T-cell (primary cell): ENCODE measurements around the gene LRIG3. TPM values are rescaled to one million over a fixed set of nuclear protein-coding genes. Genes with fewer than 3 reads are reported as not detected.

Experiments used
- ATAC-seq, 4 experiments: fragments of 200-7000 bp in 3 of 4; fragments of 150-1000 bp in 1 of 4; cut with Tn5 transposase; replicated peaks in 1 of 4; 1 replicate in 3 of 4; 2 replicates in 1 of 4; pipeline ENCODE4 v1.10.0; 2021; ENCODE audit warnings: moderate library complexity in 3 of 4, mild to moderate bottlenecking in 2 of 4, moderate number of reproducible peaks in 1 of 4
- CTCF ChIA-PET, 2 donors: fragments of 300-600 bp; sonication (Branson Sonifier 250); formaldehyde crosslinking; loops; one replicate each; lab custom pipeline; 2022; ENCODE audit warnings: antibody characterized with exemption in 2 of 2; lab: Charles Lee
- POLR2A ChIA-PET, 2 donors: fragments of 300-600 bp; sonication (Branson Sonifier 250); formaldehyde crosslinking; loops; one replicate each; lab custom pipeline; 2022; ENCODE audit warnings: antibody characterized with exemption in 2 of 2; lab: Charles Lee
- DNase-seq, 35 experiments: peaks; one replicate each; pipeline versions ENCODE4 v3.0.0 to v3.0.0-alpha.2; 2013 to 2023
- H3K27ac ChIP-seq: one replicate; pipeline ENCODE4 v1.5.1; 2013; ENCODE audit warnings: low read length
- H3K27me3 ChIP-seq, 2 experiments: replicated peaks in 1 of 2; 1 replicate in 1 of 2; 2 replicates in 1 of 2; pipeline versions ENCODE4 v1.6.1 to v1.7.0; 2013; ENCODE audit warnings: low read length in 1 of 2, mixed read lengths in 1 of 2; ENCODE audit not compliant: control insufficient read depth in 2 of 2, insufficient read depth in 2 of 2; ENCODE audit errors: extremely low read depth in 1 of 2
- H3K36me3 ChIP-seq, 2 donors: 1 replicate in 1 of 2; 2 replicates in 1 of 2; pipeline versions ENCODE4 v1.6.1 to v1.7.0; 2013; ENCODE audit warnings: low read length in 1 of 2; ENCODE audit not compliant: control insufficient read depth in 2 of 2, insufficient read depth in 1 of 2; ENCODE audit errors: extremely low read depth in 1 of 2
- H3K4me1 ChIP-seq, 2 experiments: 1 replicate in 1 of 2; 2 replicates in 1 of 2; pipeline versions ENCODE4 v1.6.1 to v1.7.0; 2013; ENCODE audit warnings: low read length in 2 of 2, mixed read lengths in 1 of 2; ENCODE audit not compliant: insufficient read depth in 2 of 2, control insufficient read depth in 1 of 2; ENCODE audit errors: extremely low read depth in 1 of 2
- H3K4me3 ChIP-seq, 2 donors: 1 replicate in 1 of 2; 2 replicates in 1 of 2; pipeline versions ENCODE4 v1.5.1 to v1.7.0; 2013; ENCODE audit warnings: mild to moderate bottlenecking in 2 of 2, low read length in 1 of 2, moderate library complexity in 1 of 2; ENCODE audit not compliant: control insufficient read depth in 1 of 2; ENCODE audit errors: extremely low read depth in 1 of 2
- H3K9me3 ChIP-seq: 2 replicates; pipeline ENCODE4 v1.7.0; 2013
- H3K27ac Mint-ChIP-seq, 2 donors: one replicate each; pipeline ENCODE4 v1.8.0; 2020 to 2021; ENCODE audit warnings: mild to moderate bottlenecking in 2 of 2, mixed read lengths in 2 of 2
- H3K27me3 Mint-ChIP-seq, 2 donors: one replicate each; pipeline ENCODE4 v1.8.0; 2021 to 2022; ENCODE audit warnings: mixed read lengths in 2 of 2
- H3K36me3 Mint-ChIP-seq: one replicate; pipeline ENCODE4 v1.8.0; 2021; ENCODE audit warnings: mixed read lengths
- H3K4me1 Mint-ChIP-seq, 3 donors: one replicate each; pipeline ENCODE4 v1.8.0; 2020 to 2022; ENCODE audit warnings: mixed read lengths in 3 of 3, mild to moderate bottlenecking in 1 of 3
- H3K4me3 Mint-ChIP-seq, 3 donors: one replicate each; pipeline ENCODE4 v1.8.0; 2020 to 2022; ENCODE audit warnings: mild to moderate bottlenecking in 3 of 3, mixed read lengths in 3 of 3, moderate library complexity in 3 of 3
- H3K9me3 Mint-ChIP-seq, 3 donors: one replicate each; pipeline ENCODE4 v1.8.0; 2020 to 2022; ENCODE audit warnings: mixed read lengths in 3 of 3
- WGBS: methylation state at CpG from one replicate; pipeline ENCODE4 v1.1.5; 2013; ENCODE audit warnings: missing lambda C conversion rate; ENCODE audit not compliant: insufficient coverage; 5-methylcytosine and 5-hydroxymethylcytosine counted together
- total RNA-seq, 35 experiments: library from RNA in 6 of 35; stranded (reverse) in 6 of 35; fragments of 120-200 nt in 1 of 35; gene quantifications; one replicate each; pipeline versions ENCODE4 v1.2.1 to v1.2.4 and lab custom pipeline; 2013 to 2026

LRIG3 gene
- total RNA-seq, 5 donors from 2014 or later (not counting 1 experiment from before 2014, with no cell fraction given), result 0.09 to 0.13 (median 0.12) TPM; not detected in 2

GRCh38 chr12:58880639-58881038, 39.7 kb downstream of the LRIG3 start:
- DNase-seq (no peak), ATAC-seq (no peak)
- POLR2A ChIA-PET, result no interaction called here

GRCh38 chr12:58877243-58877743, 43.0 kb downstream of the LRIG3 start:
- no peaks in the 10 kb centered on the region for H3K27me3 ChIP-seq
- ATAC-seq, result no peak
- Mint-ChIP-seq H3K27me3 (no peaks in the 10 kb centered on the region), H3K4me1 (no peaks in the 10 kb centered on the region), H3K36me3 (no peaks in the 10 kb centered on the region), H3K9me3 (peaks cover 0 to 6% (median 0%) of the 10 kb centered on the region in 3 donors), H3K4me3 (no peak overlapping the region), H3K27ac (no peak overlapping the region)
- no peaks in the 10 kb centered on the region for H3K4me1 ChIP-seq
- ChIA-PET POLR2A (no interaction called here), CTCF (no interaction called here)
- no peaks in the 10 kb centered on the region for H3K36me3 ChIP-seq
- H3K4me3 ChIP-seq, result no peak overlapping the region
- H3K9me3 ChIP-seq, result no peaks in the 10 kb centered on the region
- WGBS, result 85% methylated on average over 12 of the region's 15 CpGs
- H3K27ac ChIP-seq, result no peak overlapping the region
- no peak for DNase-seq

More at GRCh38 chr12:58880639-58881038, 39.7 kb downstream of the LRIG3 start:
- Mint-ChIP-seq H3K27me3 (no peaks in the 10 kb centered on the region), H3K36me3 (no peaks in the 10 kb centered on the region), H3K4me3 (no peak overlapping the region), H3K9me3 (peaks cover 0 to 4% (median 0%) of the 10 kb centered on the region in 3 donors), H3K27ac (no peak overlapping the region), H3K4me1 (no peaks in the 10 kb centered on the region)
- Histone ChIP-seq H3K27ac (no peak overlapping the region), H3K4me1 (no peaks in the 10 kb centered on the region), H3K27me3 (no peaks in the 10 kb centered on the region), H3K36me3 (no peaks in the 10 kb centered on the region), H3K4me3 (no peak overlapping the region), H3K9me3 (no peaks in the 10 kb centered on the region)
- CTCF ChIA-PET, result no interaction called here
- 85% methylated on average over 3 of the region's 7 CpGs for WGBS

- H3K4me3 Mint-ChIP-seq, result no peak overlapping the region
- no peaks in the 10 kb centered on the region for H3K36me3 Mint-ChIP-seq
- H3K27ac Mint-ChIP-seq, result no peak overlapping the region
- POLR2A ChIA-PET, result no interaction called here
- CTCF ChIA-PET, result no interaction called here
- Histone ChIP-seq H3K36me3 (no peaks in the 10 kb centered on the region), H3K4me1 (no peaks in the 10 kb centered on the region), H3K9me3 (no peaks in the 10 kb centered on the region), H3K4me3 (no peak overlapping the region), H3K27me3 (no peaks in the 10 kb centered on the region), H3K27ac (no peak overlapping the region)
- ATAC-seq (no peak), DNase-seq (no peak)
- WGBS, result 92% methylated on average over 1 of the region's 5 CpGs
- H3K4me1 Mint-ChIP-seq, result no peaks in the 10 kb centered on the region
- H3K9me3 Mint-ChIP-seq, result peaks cover 0 to 6% (median 0%) of the 10 kb centered on the region in 3 donors
- no peaks in the 10 kb centered on the region for H3K27me3 Mint-ChIP-seq
Observed at GRCh38 chr12:58873496-58873895, 46.8 kb downstream of the LRIG3 start.

- H3K27ac Mint-ChIP-seq, result no peak overlapping the region
- POLR2A ChIA-PET, result no interaction called here
- no peaks in the 10 kb centered on the region for H3K4me1 Mint-ChIP-seq
- Histone ChIP-seq H3K4me3 (no peak overlapping the region), H3K4me1 (no peaks in the 10 kb centered on the region), H3K36me3 (no peaks in the 10 kb centered on the region), H3K9me3 (no peaks in the 10 kb centered on the region), H3K27ac (no peak overlapping the region), H3K27me3 (no peaks in the 10 kb centered on the region)
- CTCF ChIA-PET, result no interaction called here
- H3K9me3 Mint-ChIP-seq, result peaks cover 3 to 8% (median 4%) of the 10 kb centered on the region in 3 donors
- H3K36me3 Mint-ChIP-seq, result no peaks in the 10 kb centered on the region
- DNase-seq (no peak), ATAC-seq (no peak)
- no CpG with 5 or more reads among the region's 5 CpGs for WGBS
- no peak overlapping the region for H3K4me3 Mint-ChIP-seq
- no peaks in the 10 kb centered on the region for H3K27me3 Mint-ChIP-seq
Observed at GRCh38 chr12:58871556-58871955, 48.7 kb downstream of the LRIG3 start.

- Histone ChIP-seq H3K9me3 (no peaks in the 10 kb centered on the region), H3K27me3 (no peaks in the 10 kb centered on the region), H3K4me3 (no peak overlapping the region), H3K27ac (no peak overlapping the region), H3K36me3 (no peaks in the 10 kb centered on the region), H3K4me1 (no peaks in the 10 kb centered on the region)
- no peak overlapping the region for H3K4me3 Mint-ChIP-seq
- DNase-seq (no peak), ATAC-seq (no peak)
- H3K27me3 Mint-ChIP-seq, result no peaks in the 10 kb centered on the region
- H3K9me3 Mint-ChIP-seq, result peaks cover 3 to 8% (median 4%) of the 10 kb centered on the region in 3 donors
- no peaks in the 10 kb centered on the region for H3K36me3 Mint-ChIP-seq
- H3K27ac Mint-ChIP-seq, result no peak overlapping the region
- H3K4me1 Mint-ChIP-seq, result no peaks in the 10 kb centered on the region
- POLR2A ChIA-PET, result no interaction called here
- CTCF ChIA-PET, result no interaction called here
- WGBS, result 43% methylated on average over 3 of the region's 4 CpGs
Observed at GRCh38 chr12:58870595-58870994, 49.7 kb downstream of the LRIG3 start.

GRCh38 chr12:58860788-58861240, 59.5 kb downstream of the LRIG3 start:
- Mint-ChIP-seq H3K27me3 (peaks cover 0 to 2% of the 10 kb centered on the region in 2 donors), H3K9me3 (peaks cover 0 to 2% (median 0%) of the 10 kb centered on the region in 3 donors), H3K36me3 (no peaks in the 10 kb centered on the region), H3K4me3 (no peak overlapping the region), H3K27ac (no peak overlapping the region), H3K4me1 (no peaks in the 10 kb centered on the region)
- ChIA-PET POLR2A (no interaction called here), CTCF (no interaction called here)
- 67% methylated on average over 3 of the region's 4 CpGs for WGBS
- ATAC-seq (no peak), DNase-seq (no peak)
- Histone ChIP-seq H3K4me3 (no peak overlapping the region), H3K9me3 (no peaks in the 10 kb centered on the region), H3K36me3 (no peaks in the 10 kb centered on the region), H3K27ac (no peak overlapping the region), H3K4me1 (no peaks in the 10 kb centered on the region), H3K27me3 (no peaks in the 10 kb centered on the region)
